Measurements from ENCODE around the gene APH1A.
A peak's percentile ranks its signal among the peaks of the same experiment; 100 is the strongest.
"Not testable (repeated sequence)": the region's sequence is repeated elsewhere in the genome, so short reads cannot be mapped to it uniquely, and the experiment has no call there.

APH1A gene

GRCh38 chr1:150271291-150271959 is 2.6 kb upstream of the APH1A start:
- in situ Hi-C loops (cut with HindIII; ENCODE audit: low pct_ligation_motif_present, low pct_unique_long_range_greater_than_20kb, low sequenced_read_pairs): no loop called here
- DNase-seq: peak; percentile 22

GRCh38 chr1:150269451-150269850 is 635 bp upstream of the APH1A start:
- in situ Hi-C loops (cut with HindIII; ENCODE audit: low pct_ligation_motif_present, low pct_unique_long_range_greater_than_20kb, low sequenced_read_pairs): no loop called here
- DNase-seq: no peak

- in situ Hi-C loops (cut with HindIII; ENCODE audit: low pct_ligation_motif_present, low pct_unique_long_range_greater_than_20kb, low sequenced_read_pairs): no loop called here
- peak; percentile 51 for DNase-seq
These were observed 494 bp downstream of the APH1A start for GRCh38 chr1:150268340-150268704.

- in situ Hi-C loops (cut with HindIII; ENCODE audit: low pct_ligation_motif_present, low pct_unique_long_range_greater_than_20kb, low sequenced_read_pairs): no loop called here
- DNase-seq: no peak
These were observed 920 bp downstream of the APH1A start for GRCh38 chr1:150267896-150268295.

GRCh38 chr1:150263549-150263948 is 5.3 kb downstream of the APH1A start:
- in situ Hi-C loops (cut with HindIII; ENCODE audit: low pct_ligation_motif_present, low pct_unique_long_range_greater_than_20kb, low sequenced_read_pairs): no loop called here
- DNase-seq: no peak

- in situ Hi-C loops (cut with HindIII; ENCODE audit: low pct_ligation_motif_present, low pct_unique_long_range_greater_than_20kb, low sequenced_read_pairs): no loop called here
These were observed 6.2 kb downstream of the APH1A start for GRCh38 chr1:150262388-150263320.

GRCh38 chr1:150261367-150261766 is 7.4 kb downstream of the APH1A start:
- in situ Hi-C loops (cut with HindIII; ENCODE audit: low pct_ligation_motif_present, low pct_unique_long_range_greater_than_20kb, low sequenced_read_pairs): no loop called here

More at GRCh38 chr1:150262388-150263320, 6.2 kb downstream of the APH1A start:
- no peak for DNase-seq

GRCh38 chr1:150259758-150260669 is 8.8 kb downstream of the APH1A start:
- DNase-seq: no peak
- in situ Hi-C loops (cut with HindIII; ENCODE audit: low pct_ligation_motif_present, low pct_unique_long_range_greater_than_20kb, low sequenced_read_pairs): no loop called here

More at GRCh38 chr1:150261367-150261766, 7.4 kb downstream of the APH1A start:
- no peak for DNase-seq

- in situ Hi-C loops (cut with HindIII; ENCODE audit: low pct_ligation_motif_present, low pct_unique_long_range_greater_than_20kb, low sequenced_read_pairs): no loop called here
- no peak for DNase-seq
These were observed 9.6 kb downstream of the APH1A start for GRCh38 chr1:150259217-150259616.

GRCh38 chr1:150257624-150258585 is 10.9 kb downstream of the APH1A start, which contains the start of gene CA14:
Gene CA14, plus strand, starts transcription at chr1:150257774. Its CDS starts 355 bp downstream, at chr1:150258129.
- in situ Hi-C loops (cut with HindIII; ENCODE audit: low pct_ligation_motif_present, low pct_unique_long_range_greater_than_20kb, low sequenced_read_pairs): no loop called here
- DNase-seq: no peak

- DNase-seq: no peak
- in situ Hi-C loops (cut with HindIII; ENCODE audit: low pct_ligation_motif_present, low pct_unique_long_range_greater_than_20kb, low sequenced_read_pairs): no loop called here
These were observed 12.1 kb downstream of the APH1A start for GRCh38 chr1:150256554-150257341.

GRCh38 chr1:150256198-150256553 is 12.6 kb downstream of the APH1A start:
- no peak for DNase-seq
- in situ Hi-C loops (cut with HindIII; ENCODE audit: low pct_ligation_motif_present, low pct_unique_long_range_greater_than_20kb, low sequenced_read_pairs): no loop called here

- no peak for DNase-seq
- in situ Hi-C loops (cut with HindIII; ENCODE audit: low pct_ligation_motif_present, low pct_unique_long_range_greater_than_20kb, low sequenced_read_pairs): no loop called here
These were observed 18.9 kb downstream of the APH1A start for GRCh38 chr1:150249936-150250335.

- DNase-seq: no peak
- in situ Hi-C loops (cut with HindIII; ENCODE audit: low pct_ligation_motif_present, low pct_unique_long_range_greater_than_20kb, low sequenced_read_pairs): no loop called here
These were observed 25.8 kb downstream of the APH1A start for GRCh38 chr1:150243003-150243402.

- in situ Hi-C loops (cut with HindIII; ENCODE audit: low pct_ligation_motif_present, low pct_unique_long_range_greater_than_20kb, low sequenced_read_pairs): no loop called here
- DNase-seq: no peak
These were observed 31.1 kb downstream of the APH1A start for GRCh38 chr1:150237746-150238145.

- in situ Hi-C loops (cut with HindIII; ENCODE audit: low pct_ligation_motif_present, low pct_unique_long_range_greater_than_20kb, low sequenced_read_pairs); DNase-seq: not testable (repeated sequence)
These were observed 31.6 kb downstream of the APH1A start for GRCh38 chr1:150237176-150237575.

- DNase-seq: no peak
- in situ Hi-C loops (cut with HindIII; ENCODE audit: low pct_ligation_motif_present, low pct_unique_long_range_greater_than_20kb, low sequenced_read_pairs): no loop called here
These were observed 32.2 kb downstream of the APH1A start for GRCh38 chr1:150236614-150237100.
